ENCODE measurements around the gene HSD3B1.

HSD3B1 gene

GRCh38 chr1:119506941-119507340 is at the start of gene HSD3B1:
TSS of gene HSD3B1 (plus strand) at chr1:119507210. CDS start at chr1:119507477, 267 bp downstream.
- DNase-seq (ENCODE audit: low spot score), result no peak

GRCh38 chr1:119462964-119463363 is 44.0 kb upstream of the HSD3B1 start:
- no peak for DNase-seq (ENCODE audit: low spot score)

GRCh38 chr1:119463569-119463968 is 43.4 kb upstream of the HSD3B1 start:
- no peak for DNase-seq (ENCODE audit: low spot score)

- DNase-seq (ENCODE audit: low spot score), result no peak
Observed at GRCh38 chr1:119466445-119466844, 40.6 kb upstream of the HSD3B1 start.

- no peak for DNase-seq (ENCODE audit: low spot score)
Observed at GRCh38 chr1:119467219-119467618, 39.8 kb upstream of the HSD3B1 start.

GRCh38 chr1:119467857-119468668 is 38.9 kb upstream of the HSD3B1 start:
- DNase-seq (ENCODE audit: low spot score), result no peak

GRCh38 chr1:119469741-119470140 is 37.3 kb upstream of the HSD3B1 start:
- no peak for DNase-seq (ENCODE audit: low spot score)

GRCh38 chr1:119470377-119470776 is 36.6 kb upstream of the HSD3B1 start:
- no peak for DNase-seq (ENCODE audit: low spot score)

- DNase-seq (ENCODE audit: low spot score), result no peak
Observed at GRCh38 chr1:119470958-119471357, 36.1 kb upstream of the HSD3B1 start.

GRCh38 chr1:119471566-119471965 is 35.4 kb upstream of the HSD3B1 start:
- no peak for DNase-seq (ENCODE audit: low spot score)

GRCh38 chr1:119472080-119472818 is 34.8 kb upstream of the HSD3B1 start:
- DNase-seq (ENCODE audit: low spot score), result no peak

- DNase-seq (ENCODE audit: low spot score), result no peak
Observed at GRCh38 chr1:119472819-119473175, 34.2 kb upstream of the HSD3B1 start.

- no peak for DNase-seq (ENCODE audit: low spot score)
Observed at GRCh38 chr1:119475866-119476439, 31.1 kb upstream of the HSD3B1 start.

- DNase-seq (ENCODE audit: low spot score), result no peak
Observed at GRCh38 chr1:119477710-119478109, 29.3 kb upstream of the HSD3B1 start.

- DNase-seq (ENCODE audit: low spot score), result no peak
Observed at GRCh38 chr1:119480175-119480574, 26.8 kb upstream of the HSD3B1 start.

- no peak for DNase-seq (ENCODE audit: low spot score)
Observed at GRCh38 chr1:119481951-119482350, 25.1 kb upstream of the HSD3B1 start.

GRCh38 chr1:119482517-119483425 is 24.2 kb upstream of the HSD3B1 start:
- no peak for DNase-seq (ENCODE audit: low spot score)

GRCh38 chr1:119483441-119484200 is 23.4 kb upstream of the HSD3B1 start:
- no peak for DNase-seq (ENCODE audit: low spot score)

- DNase-seq (ENCODE audit: low spot score), result no peak
Observed at GRCh38 chr1:119485201-119485600, 21.8 kb upstream of the HSD3B1 start.

- DNase-seq (ENCODE audit: low spot score), result no peak
Observed at GRCh38 chr1:119488216-119488615, 18.8 kb upstream of the HSD3B1 start.

GRCh38 chr1:119489201-119489600 is 17.8 kb upstream of the HSD3B1 start:
- no peak for DNase-seq (ENCODE audit: low spot score)

All from hematopoietic multipotent progenitor cell treated with erythropoietin and hydrocortisone succinate and interleukin-3 and kit ligand, for 17 days (in vitro differentiated cells).